ENCODE measurements around the gene CCSAP. TPM values are rescaled to one million over a fixed set of nuclear protein-coding genes. Genes with fewer than 3 reads are reported as not detected.

Gene CCSAP
- total and polyA plus RNA-seq, 2 of the 4 experiments (the other 2 are of a cell fraction), result 2.3 to 3.8 TPM

GRCh38 chr1:229318056-229318455 lies 24.8 kb downstream of the CCSAP start:
- dilution Hi-C loops (cut with HindIII; ENCODE audit: low sequenced_read_pairs, unreplicated experiment), result no loop called here

More at GRCh38 chr1:229318056-229318455, 24.8 kb downstream of the CCSAP start:
- Histone ChIP-seq H3K18ac (ENCODE audit: low read depth, low read length) (no peak overlapping the region), H3K56ac (ENCODE audit: extremely low read depth, insufficient read depth, low read length) (no peak overlapping the region), H3K9me3 (ENCODE audit: control insufficient read depth, insufficient read depth, low read length) (no peaks in the 10 kb centered on the region), H3K9ac (ENCODE audit: low read depth, low read length) (no peak overlapping the region), H4K8ac (ENCODE audit: low read depth in 2 of 2, low read length in 2 of 2) (no peak overlapping the region), H2BK20ac (ENCODE audit: low read depth, low read length) (no peak overlapping the region), H3K79me1 (ENCODE audit: low read depth in 1 of 2, low read length in 2 of 2) (peaks cover 2 to 4% of the 10 kb centered on the region in 2 experiments; a peak in 1 of 4 replicates), H4K91ac (ENCODE audit: insufficient read depth, low read depth, low read length) (no peak overlapping the region), H2BK15ac (ENCODE audit: low read depth, low read length) (no peak overlapping the region), H3K4me3 (ENCODE audit: insufficient read depth, low read depth, low read length) (no peak overlapping the region), H2BK120ac (ENCODE audit: low read depth, low read length) (no peak overlapping the region), H3K4ac (ENCODE audit: low read depth, low read length) (no peak overlapping the region), H2AK5ac (ENCODE audit: low read depth, low read length) (no peak overlapping the region), H3K27me3 (ENCODE audit: control insufficient read depth, insufficient read depth, low read length) (no peaks in the 10 kb centered on the region), H3K27ac (ENCODE audit: insufficient read depth, low read length) (no peak overlapping the region), H3K36me3 (ENCODE audit: control insufficient read depth, insufficient read depth, low read length) (peaks cover 13% of the 10 kb centered on the region), H3K4me2 (ENCODE audit: low read depth, low read length) (peak overlapping the region; percentile 46; the same call in 1 of the 2 replicates), H2AFZ (replicated peaks; ENCODE audit: low read length, poor library complexity) (no peak overlapping the region), H3K9me1 (ENCODE audit: insufficient read depth, low read length) (no peaks in the 10 kb centered on the region), H2AK9ac (replicated peaks; ENCODE audit: low read depth, low read length, poor library complexity) (no peak overlapping the region), H3K4me1 (ENCODE audit: control insufficient read depth, insufficient read depth, low read length) (peaks cover 2% of the 10 kb centered on the region; the same call in 1 of the 2 replicates), H3K14ac (replicated peaks; ENCODE audit: low read depth, low read length) (no peak overlapping the region), H2BK5ac (ENCODE audit: low read depth, low read length, poor library complexity, severe bottlenecking) (no peak overlapping the region), H3K23ac (ENCODE audit: low read depth, low read length) (no peak overlapping the region), H4K20me1 (ENCODE audit: insufficient read depth, low read length) (no peaks in the 10 kb centered on the region), H4K5ac (ENCODE audit: low read depth, low read length) (no peak overlapping the region)
- peak; percentile 64 for ATAC-seq (ENCODE audit: low read depth)
- ChIA-PET CTCF (no interaction called here), POLR2A (ENCODE audit: unreplicated experiment) (no interaction called here)
- TF ChIP-seq BHLHE40 (IDR thresholded peaks at IDR 0.05; ENCODE audit: low read depth, low read length) (no peak), FOS (IDR thresholded peaks at IDR 0.05; ENCODE audit: low read depth, low read length) (no peak), CEBPB (IDR thresholded peaks at IDR 0.05; ENCODE audit: low read depth, low read length) (no peak), POLR2A (IDR thresholded peaks at IDR 0.05; ENCODE audit: low read depth, low read length) (no peak), CHD1 (IDR thresholded peaks at IDR 0.05; ENCODE audit: low read depth, low read length) (no peak), MXI1 (IDR thresholded peaks at IDR 0.05; ENCODE audit: borderline replicate concordance, low read depth, low read length) (no peak), CTCF (conservative IDR thresholded peaks at IDR 0.05; ENCODE audit: low read depth, low read length) (no peak), RAD21 (IDR thresholded peaks at IDR 0.05; ENCODE audit: low read length) (no peak), NFE2L2 (IDR thresholded peaks at IDR 0.05; ENCODE audit: low read depth, low read length) (no peak), SMC3 (IDR thresholded peaks at IDR 0.05; ENCODE audit: low read depth, low read length) (no peak), RFX5 (IDR thresholded peaks at IDR 0.05; ENCODE audit: low read depth, low read length) (no peak), MAFK (IDR thresholded peaks at IDR 0.05; ENCODE audit: low read depth, low read length) (no peak), RCOR1 (IDR thresholded peaks at IDR 0.05; ENCODE audit: insufficient replicate concordance, low read length) (no peak), MAZ (IDR thresholded peaks at IDR 0.05; ENCODE audit: borderline replicate concordance, low read depth, low read length) (no peak), ELK1 (IDR thresholded peaks at IDR 0.05; ENCODE audit: borderline replicate concordance, low read depth, low read length) (no peak)
- TF ChIP-seq, protein P1, sequence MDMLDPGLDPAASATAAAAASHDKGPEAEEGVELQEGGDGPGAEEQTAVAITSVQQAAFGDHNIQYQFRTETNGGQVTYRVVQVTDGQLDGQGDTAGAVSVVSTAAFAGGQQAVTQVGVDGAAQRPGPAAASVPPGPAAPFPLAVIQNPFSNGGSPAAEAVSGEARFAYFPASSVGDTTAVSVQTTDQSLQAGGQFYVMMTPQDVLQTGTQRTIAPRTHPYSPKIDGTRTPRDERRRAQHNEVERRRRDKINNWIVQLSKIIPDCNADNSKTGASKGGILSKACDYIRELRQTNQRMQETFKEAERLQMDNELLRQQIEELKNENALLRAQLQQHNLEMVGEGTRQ (IDR thresholded peaks at IDR 0.05; ENCODE audit: low read depth, low read length), result no peak
- WGBS, 2 experiments (ENCODE audit: extremely low coverage in 2 of 2, insufficient read length in 1 of 2), result 94% methylated on average over 3 of the region's 4 CpGs; no CpG with 5 or more reads in 1 of the 2 experiments
- in situ Hi-C loops (cut with MboI; ENCODE audit: low sequenced_read_pairs) (no loop called here), intact Hi-C loops (cut with micrococcal nuclease) (loop anchor here (5.0 kb wide), 1 partner anchor 46 kb away; the partner anchor contains the start of gene RAB4A)
- peak; percentile 37 for DNase-seq
- BruUV-seq (replicated peaks), result no TSS peak

All from IMR-90 (cell line).